Body of pancreas (tissue), 4 donors: ENCODE measurements around the gene CBFA2T3.

ENCODE experiments used
- POLR2A ChIP-seq, 3 donors: fragments of 450-650 bp; IDR thresholded peaks; one replicate each; pipeline ENCODE4 v1.6.1; 2016; ENCODE audit warnings: antibody characterized with exemption in 3 of 3, mild to moderate bottlenecking in 2 of 3
- TF ChIP-seq, protein P1 (sequence below), 7 experiments: fragments of 450-650 bp in 4 of 7; fragments of 200-600 bp in 3 of 7; sonication (generic) in 3 of 7; IDR thresholded peaks; one replicate each; pipeline ENCODE4 v1.5.1; 2016 to 2019; ENCODE audit warnings: antibody characterized with exemption in 7 of 7

GRCh38 chr16:88870608-88871348 lies 106.2 kb downstream of the CBFA2T3 start:
- no peak for TF ChIP-seq POLR2A (IDR thresholded peaks at IDR 0.05)
- TF ChIP-seq, protein P1, sequence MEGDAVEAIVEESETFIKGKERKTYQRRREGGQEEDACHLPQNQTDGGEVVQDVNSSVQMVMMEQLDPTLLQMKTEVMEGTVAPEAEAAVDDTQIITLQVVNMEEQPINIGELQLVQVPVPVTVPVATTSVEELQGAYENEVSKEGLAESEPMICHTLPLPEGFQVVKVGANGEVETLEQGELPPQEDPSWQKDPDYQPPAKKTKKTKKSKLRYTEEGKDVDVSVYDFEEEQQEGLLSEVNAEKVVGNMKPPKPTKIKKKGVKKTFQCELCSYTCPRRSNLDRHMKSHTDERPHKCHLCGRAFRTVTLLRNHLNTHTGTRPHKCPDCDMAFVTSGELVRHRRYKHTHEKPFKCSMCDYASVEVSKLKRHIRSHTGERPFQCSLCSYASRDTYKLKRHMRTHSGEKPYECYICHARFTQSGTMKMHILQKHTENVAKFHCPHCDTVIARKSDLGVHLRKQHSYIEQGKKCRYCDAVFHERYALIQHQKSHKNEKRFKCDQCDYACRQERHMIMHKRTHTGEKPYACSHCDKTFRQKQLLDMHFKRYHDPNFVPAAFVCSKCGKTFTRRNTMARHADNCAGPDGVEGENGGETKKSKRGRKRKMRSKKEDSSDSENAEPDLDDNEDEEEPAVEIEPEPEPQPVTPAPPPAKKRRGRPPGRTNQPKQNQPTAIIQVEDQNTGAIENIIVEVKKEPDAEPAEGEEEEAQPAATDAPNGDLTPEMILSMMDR (IDR thresholded peaks at IDR 0.05) = no peak
